Measurements from ENCODE around the gene GALNT15.

Gene GALNT15

GRCh38 chr3:16171009-16171408 lies 3.5 kb upstream of the GALNT15 start:
- DNase-seq = no peak

GRCh38 chr3:16171825-16172224 lies 2.7 kb upstream of the GALNT15 start:
- DNase-seq = no peak

DNA sequence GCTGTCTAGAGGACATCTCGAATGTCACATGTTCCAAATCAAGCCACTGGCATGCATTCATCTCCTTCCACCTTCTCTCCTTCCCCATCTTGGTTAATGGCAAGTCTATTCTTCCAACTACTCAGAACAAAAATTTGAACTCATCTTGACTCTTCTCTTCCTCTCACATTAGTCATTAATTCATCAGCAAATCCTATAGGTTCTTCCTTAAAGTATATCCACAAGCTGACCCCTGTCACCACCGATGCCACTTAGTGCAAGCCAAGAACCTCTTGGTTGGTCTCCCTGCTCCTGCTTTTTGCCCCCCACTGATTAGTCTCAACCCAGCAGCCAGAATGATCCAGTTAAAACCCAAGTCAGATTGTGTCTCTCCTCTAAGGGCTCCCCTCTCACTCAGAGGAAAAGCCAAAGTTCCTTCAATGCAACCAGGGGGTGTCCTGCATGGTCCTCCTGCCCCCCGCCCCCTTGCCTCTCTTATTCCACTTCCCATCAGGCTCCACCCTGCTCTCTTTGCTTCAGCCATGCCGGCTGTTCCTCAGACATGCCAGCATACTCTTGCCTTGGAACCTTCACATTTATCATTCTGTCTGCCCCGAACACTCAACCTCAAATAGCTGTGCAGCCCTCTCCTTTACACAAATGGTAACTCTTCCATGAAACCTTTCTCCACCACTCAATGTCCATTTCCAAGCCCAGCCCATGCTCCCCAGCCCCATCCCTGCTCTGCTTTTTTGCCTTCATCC lies 1.0 kb upstream of the GALNT15 start:
- no peak for DNase-seq

GRCh38 chr3:16174026-16174355 lies 489 bp upstream of the GALNT15 start:
- no peak for DNase-seq

DNA sequence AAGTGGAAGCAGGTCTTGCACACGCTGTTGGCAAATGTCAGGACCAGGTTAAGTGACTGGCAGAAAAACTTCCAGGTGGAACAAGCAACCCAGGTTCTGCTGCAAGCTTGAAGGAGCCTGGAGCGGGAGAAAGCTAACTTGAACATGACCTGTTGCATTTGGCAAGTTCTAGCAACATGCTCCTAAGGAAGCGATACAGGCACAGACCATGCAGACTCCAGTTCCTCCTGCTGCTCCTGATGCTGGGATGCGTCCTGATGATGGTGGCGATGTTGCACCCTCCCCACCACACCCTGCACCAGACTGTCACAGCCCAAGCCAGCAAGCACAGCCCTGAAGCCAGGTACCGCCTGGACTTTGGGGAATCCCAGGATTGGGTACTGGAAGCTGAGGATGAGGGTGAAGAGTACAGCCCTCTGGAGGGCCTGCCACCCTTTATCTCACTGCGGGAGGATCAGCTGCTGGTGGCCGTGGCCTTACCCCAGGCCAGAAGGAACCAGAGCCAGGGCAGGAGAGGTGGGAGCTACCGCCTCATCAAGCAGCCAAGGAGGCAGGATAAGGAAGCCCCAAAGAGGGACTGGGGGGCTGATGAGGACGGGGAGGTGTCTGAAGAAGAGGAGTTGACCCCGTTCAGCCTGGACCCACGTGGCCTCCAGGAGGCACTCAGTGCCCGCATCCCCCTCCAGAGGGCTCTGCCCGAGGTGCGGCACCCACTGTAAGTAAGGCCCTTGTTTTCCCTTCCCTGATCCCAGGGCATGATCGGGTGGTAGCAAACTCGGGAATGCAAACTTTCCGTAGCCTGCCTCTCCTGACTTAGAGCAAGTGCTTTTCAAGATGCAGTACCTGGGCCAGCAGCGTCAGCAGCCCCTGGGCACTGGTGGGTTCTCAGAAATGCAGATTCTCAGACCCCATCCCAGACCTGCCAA lies 759 bp downstream of the GALNT15 start:
- DNase-seq = no peak

- no peak for DNase-seq
Measured at GRCh38 chr3:16176391-16177030, 2.0 kb downstream of the GALNT15 start.

DNA sequence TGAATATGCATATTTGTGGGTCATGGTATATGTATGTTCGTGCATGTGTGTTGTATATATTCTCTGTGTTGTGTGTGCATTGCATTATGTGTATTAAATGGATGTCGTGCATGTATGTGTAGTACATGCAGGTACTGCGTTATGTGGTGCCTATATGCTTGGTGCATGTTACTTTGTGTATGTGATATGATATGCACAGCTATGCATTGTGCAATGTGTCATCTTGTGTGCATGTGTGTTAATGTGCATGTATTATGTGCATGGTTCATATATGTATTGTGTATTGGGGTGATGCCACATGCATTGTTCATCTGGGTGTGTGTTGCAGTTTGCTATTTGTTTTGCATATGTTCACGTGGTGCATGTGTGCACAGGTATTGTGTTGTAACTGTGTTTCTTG lies 2.9 kb downstream of the GALNT15 start:
- no peak for DNase-seq

DNA sequence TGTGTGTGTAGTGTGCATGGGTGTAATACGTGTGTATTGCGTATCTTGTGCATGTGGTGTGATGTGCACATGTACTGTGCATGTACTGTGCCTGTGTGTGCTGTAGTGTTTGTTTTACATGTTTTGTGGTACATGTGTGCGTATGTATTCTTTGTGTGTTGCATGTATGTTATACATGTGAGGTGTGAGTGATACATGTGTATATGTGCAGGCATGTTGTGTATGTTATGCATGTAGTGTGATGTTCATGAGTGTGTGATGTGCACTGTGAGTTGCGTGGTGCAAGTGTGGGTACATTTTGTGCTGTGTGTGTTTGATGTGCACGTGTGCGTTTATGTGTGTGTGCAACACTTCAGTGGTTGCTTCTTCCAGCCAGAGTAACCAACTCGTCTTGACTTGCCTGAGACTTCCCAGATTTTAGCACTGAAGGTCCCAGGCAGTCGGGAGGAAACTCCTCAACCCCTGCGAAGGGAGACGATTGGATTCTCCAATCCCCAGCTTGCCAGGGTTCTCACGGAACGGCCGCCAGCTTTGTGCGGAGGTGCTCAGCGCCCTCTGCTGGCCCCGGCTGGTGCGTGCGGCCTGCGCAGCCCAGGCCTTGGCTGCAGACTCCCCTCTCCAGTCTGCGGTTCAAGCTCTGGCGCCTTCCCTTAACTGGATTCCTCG lies 3.6 kb downstream of the GALNT15 start:
- peak; percentile 86 for DNase-seq

DNA sequence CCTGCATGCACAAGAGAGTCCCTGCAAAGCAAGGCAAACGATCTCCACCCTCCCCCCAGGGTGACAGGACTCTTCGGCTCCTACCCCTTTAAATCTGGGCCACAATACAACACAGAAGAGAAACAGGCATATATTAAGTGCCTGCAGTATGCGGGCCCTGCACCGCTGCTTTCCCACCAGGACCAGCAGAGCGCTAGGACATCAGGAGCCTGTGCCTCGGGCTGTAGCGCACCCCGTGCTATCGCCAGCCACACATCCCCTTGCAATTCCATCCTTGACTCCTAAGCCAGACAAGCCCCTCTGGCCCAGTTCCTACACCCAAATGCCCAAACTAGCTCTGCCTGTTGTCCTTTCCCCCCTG lies 4.1 kb downstream of the GALNT15 start:
- DNase-seq = no peak

DNA sequence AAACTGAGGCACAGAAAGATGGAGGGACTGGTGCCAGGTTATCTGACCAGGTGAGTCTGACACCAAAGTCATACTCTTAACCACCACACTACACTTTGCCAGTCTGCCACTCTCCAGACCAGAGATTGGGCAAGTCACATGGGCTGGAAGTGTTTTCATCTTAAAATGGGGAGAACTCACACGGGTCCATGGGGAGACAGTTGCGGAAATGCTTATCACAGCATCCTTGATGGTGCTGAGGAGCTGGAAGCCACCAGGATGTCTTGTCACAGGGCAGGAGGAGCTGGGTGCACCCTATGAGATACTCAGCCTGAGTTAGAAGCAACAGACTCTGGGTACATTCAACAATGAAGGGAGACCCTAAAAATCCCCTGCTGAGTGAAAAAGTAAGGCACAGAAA lies 4.8 kb downstream of the GALNT15 start:
- DNase-seq = no peak

- no peak for DNase-seq
Measured at GRCh38 chr3:16179771-16180736, 5.6 kb downstream of the GALNT15 start.

DNA sequence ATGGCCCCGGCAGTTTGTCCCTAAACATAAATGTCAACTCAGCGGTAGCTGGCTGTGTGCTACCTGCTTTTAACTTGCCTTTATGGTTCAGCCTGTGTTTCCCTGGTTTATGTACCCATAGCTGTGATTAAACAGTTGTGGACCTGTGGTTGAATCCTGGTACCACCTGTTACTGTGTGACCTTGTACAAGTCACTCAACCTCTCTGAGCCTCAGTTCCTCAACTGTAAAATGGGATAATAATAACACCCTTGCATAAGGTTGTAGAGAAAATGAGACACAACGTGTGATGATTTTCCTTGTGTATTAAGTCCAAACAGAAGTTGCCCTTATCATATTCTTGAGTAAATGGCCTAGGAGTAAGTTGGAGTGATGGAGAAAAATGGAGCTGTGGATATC lies 6.3 kb downstream of the GALNT15 start:
- no peak for DNase-seq

DNA sequence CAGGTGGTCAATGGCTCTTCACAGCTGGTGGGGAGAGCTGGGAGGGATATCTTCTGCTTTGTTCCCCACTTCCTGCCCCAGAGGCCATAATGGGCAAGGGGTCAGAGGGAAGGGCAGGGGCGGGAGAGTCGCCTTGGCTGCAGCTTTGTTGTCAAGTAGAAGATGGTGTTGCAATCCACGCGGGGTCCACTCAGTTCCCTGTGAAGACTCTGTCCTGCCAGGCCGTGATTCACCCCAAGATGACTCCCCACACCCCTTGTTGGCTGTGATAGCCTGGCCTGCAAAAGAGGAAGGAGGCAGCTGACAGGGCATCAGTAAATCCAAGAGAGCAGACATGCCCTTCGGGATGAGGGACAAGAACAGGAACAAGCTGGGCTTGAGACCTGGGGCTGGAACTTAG lies 6.9 kb downstream of the GALNT15 start:
- DNase-seq = no peak

DNA sequence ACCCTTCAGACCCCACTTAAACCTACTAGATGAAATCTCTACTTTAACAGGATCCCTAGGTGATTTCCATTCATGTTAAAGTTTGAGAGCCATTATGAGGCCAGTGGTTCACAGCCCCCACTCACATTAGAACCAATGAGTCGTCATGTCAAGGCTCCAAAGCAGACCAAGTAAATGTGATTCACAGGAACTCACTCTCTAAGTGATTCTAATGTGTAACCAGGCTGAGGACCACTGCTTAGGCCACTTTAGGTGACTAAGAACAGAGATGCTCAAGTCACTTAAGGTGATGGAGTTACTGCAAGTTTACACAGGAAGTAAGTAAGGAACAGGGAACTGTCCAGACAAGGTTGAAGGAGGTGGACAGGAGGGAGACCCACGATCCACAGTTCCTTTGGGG lies 7.7 kb downstream of the GALNT15 start:
- no peak for DNase-seq

GRCh38 chr3:16182612-16183011 lies 8.1 kb downstream of the GALNT15 start:
- DNase-seq = no peak

DNA sequence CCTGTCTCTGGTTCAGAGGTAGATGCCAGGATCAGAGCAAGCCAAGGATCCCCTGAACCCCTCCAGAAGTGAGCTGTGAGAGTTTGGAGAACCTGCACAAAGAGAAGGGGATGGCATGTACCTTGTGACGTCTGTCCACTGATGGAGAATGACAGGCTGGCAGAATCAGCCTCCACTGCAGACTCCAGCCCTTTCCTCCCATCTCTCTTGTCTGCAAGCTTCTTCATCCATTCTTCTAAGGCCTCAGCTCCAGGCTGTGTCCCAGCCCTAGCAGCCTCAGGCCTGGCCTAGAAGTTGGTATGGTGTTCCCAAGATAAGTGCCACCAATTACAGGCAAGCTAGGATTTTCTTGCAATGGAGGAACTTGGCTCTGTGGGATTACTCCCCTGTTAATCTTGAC lies 8.6 kb downstream of the GALNT15 start:
- DNase-seq = no peak

DNA sequence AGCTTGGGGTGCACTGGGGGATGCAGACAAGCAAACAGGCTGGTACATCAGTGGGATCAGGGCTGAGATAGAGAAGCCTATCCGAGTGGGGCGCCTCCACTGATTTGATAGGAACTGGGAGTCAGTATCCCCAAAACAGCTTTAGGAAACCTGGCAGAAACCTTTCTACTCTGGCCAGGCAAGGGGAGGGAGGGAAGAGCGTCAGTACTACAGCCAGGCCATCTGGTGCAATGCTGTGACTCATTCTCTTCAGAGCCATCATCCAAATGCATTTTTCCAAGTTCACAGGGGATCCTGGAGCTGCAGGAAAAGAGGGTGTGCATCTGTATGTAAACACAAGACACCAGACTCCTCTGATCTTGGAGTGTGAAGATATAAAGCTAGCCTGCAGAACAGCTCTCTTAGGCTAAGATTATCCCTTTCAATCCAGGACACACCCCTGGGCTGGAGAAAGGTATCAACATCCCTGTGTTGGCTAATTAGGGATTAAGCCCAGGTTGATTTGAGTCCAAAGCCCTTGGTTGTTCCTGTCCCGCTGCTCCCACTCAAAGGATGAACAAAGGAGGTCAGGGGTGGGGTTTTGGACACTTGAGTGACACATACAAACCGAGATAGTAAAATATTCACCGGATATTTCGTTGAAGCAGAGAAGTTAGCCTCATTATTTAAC lies 9.3 kb downstream of the GALNT15 start:
- DNase-seq = no peak

DNA sequence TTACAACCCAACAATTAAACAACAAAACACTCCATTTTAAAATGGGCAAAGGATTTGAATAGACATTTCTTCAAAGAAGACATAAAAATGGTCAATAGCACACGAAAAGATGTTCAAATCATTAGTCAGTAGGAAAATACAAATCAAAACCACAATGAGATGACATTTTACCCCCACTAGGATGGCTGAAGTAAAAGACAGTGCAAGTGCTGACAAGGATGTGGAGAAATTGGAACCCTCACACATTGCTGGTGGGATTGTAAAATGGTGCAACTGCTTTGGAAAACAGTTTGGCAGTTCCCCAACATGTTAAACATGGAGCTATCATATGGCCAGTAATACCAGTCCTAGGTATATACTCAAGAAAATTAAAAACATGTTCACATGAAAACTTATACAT lies 11.6 kb downstream of the GALNT15 start:
- no peak for DNase-seq

DNA sequence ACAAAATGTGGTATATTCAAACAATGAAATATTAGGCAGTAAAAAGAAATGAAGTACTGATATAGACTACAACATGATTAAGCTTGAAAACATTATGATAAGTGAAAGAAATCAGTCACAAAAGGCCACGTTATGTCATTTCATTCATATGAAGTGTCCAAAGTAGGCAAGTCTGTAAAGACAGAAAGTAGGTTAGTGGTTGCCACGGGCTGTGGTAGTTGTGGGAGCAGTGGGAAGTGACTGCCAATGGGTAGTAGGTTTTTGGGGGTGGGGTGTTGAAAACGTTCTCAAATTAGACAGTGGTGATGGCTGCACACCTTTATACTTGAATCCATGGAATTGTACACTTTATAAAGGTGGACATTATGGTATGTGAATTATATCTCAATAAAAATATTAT lies 12.1 kb downstream of the GALNT15 start:
- DNase-seq = no peak

DNA sequence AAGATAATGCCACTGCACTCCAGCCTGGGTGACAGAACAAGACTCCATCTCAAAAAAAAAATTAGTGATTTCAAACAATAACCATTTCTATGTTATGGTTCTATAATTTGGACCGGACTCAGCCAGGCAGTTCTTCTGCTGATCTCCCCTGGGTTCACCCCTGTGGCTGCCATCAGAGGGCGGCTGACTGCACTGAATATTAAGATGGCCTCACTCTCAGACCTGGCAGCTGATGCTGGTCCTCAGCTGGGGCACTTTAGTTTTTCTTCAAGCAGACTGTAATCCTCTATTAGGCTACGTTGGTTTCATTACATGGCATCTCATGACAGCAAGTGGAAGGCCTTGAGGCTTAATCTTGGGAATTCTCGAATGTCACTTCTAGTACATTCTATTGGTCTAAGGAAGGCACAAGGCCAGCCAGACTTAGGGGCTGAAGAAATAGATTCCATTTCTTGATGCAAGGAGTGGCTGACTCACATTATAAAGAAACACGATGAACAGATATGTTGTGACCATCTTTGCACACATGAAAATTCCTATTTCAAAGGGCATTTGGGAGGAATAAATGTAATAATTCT lies 12.8 kb downstream of the GALNT15 start:
- DNase-seq = no peak

DNA sequence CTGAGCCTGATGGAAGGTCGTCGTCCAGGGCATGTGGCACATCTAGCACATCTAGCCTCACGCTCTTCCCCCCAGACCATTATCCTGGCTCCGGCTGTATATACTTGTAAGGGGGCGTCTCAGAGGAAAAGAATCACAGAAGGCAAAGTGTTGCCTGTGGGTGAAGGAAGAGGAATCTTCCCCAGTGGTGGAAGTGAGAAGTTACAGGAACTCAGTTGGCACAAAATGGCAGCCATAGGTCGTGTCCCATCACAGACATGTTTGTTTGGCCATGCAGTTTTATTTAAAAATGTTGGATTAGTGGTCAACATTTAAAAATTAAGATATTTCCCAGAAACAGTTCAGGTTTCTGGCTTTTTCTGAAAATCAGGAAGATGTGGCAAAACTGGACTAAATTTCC lies 13.6 kb downstream of the GALNT15 start:
- no peak for DNase-seq
